T-helper 1 cell (primary cell): ENCODE data around the gene TXNL4B.
A peak's percentile ranks its signal among the peaks of the same experiment; 100 is the strongest.
"Not testable (repeated sequence)": the region's sequence is repeated elsewhere in the genome, so short reads cannot be mapped to it uniquely, and the experiment has no call there.

Experiments
- DNase-seq, 5 donors: peaks; one replicate each; pipeline ENCODE4 v3.0.0-alpha.2; 2012 to 2020

TXNL4B gene

GRCh38 chr16:72072514-72073342 lies 20.7 kb downstream of the TXNL4B start:
- no peak for DNase-seq

- no peak for DNase-seq
Measured at GRCh38 chr16:72068930-72069329, 24.5 kb downstream of the TXNL4B start.

GRCh38 chr16:72066747-72067146 lies 26.7 kb downstream of the TXNL4B start:
- peak in 1 of 5 donors; percentile 8 for DNase-seq

- DNase-seq = no peak
Measured at GRCh38 chr16:72064361-72064894, 29.0 kb downstream of the TXNL4B start.

DNA sequence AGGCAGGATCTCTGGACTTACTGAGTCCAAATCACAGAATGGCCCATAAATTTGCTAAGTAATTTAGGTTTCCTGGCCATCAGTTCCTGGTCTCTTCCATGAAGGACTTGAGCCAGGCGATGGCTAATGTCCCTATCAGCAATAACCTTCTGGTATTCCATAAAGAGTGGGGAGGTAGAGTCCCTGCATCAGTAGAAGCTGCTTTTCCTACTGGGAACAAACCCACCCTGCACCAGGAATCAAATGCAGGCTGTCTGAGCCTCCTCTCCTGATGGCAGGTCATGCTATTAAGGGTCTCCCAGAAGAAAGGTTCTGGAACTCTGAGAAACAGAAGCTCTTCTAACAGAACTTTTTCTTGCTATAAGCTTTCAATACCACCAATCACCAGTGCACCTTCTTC lies 31.9 kb downstream of the TXNL4B start:
- DNase-seq = no peak

DNA sequence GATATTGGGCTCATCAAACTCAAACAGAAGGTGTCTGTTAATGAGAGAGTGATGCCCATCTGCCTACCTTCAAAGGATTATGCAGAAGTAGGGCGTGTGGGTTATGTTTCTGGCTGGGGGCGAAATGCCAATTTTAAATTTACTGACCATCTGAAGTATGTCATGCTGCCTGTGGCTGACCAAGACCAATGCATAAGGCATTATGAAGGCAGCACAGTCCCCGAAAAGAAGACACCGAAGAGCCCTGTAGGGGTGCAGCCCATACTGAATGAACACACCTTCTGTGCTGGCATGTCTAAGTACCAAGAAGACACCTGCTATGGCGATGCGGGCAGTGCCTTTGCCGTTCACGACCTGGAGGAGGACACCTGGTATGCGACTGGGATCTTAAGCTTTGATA lies 33.0 kb downstream of the TXNL4B start:
- DNase-seq = no peak

- not testable (repeated sequence) for DNase-seq
Measured at GRCh38 chr16:72059060-72059459, 34.4 kb downstream of the TXNL4B start.

DNA sequence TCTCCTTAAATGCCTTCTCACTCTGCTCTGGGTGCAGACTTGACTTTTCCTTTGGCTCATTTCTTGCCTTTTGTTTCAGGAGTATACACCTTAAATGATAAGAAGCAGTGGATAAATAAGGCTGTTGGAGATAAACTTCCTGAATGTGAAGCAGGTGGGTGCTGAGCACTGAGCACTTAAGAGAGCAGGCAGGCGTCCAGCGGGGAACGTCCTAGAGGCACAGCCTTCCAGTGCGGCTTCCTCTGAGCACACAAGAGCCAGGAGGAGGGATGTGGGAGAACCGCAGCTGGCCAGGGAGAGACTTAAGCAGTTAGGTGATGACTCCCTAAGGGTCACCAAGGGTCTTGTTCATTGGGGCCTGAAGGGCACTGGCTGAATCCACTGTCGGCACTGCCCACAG lies 36.1 kb downstream of the TXNL4B start:
- not testable (repeated sequence) for DNase-seq

DNA sequence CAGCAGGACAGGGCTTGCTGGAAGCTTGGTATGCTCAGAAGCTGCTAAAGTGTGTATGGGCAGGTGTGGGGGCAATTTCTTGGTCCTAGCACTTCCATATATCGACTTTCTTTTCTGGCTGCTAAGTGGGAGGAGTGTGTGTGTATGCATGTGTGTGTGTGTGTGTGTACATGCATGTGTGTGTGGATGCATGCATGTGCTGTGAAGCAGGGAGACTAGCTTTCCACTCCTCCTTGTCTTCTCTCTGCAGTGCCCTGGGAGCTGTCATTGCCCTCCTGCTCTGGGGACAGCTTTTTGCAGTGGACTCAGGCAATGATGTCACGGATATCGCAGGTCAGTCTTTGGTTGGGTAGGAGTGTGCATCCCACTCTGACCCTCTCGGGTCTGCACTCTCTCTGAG lies 37.5 kb downstream of the TXNL4B start:
- no peak for DNase-seq

GRCh38 chr16:72054254-72054847 lies 39.1 kb downstream of the TXNL4B start, which contains the start of gene HP:
Gene HP, plus strand, starts transcription at chr16:72054505. Its CDS starts 148 bp downstream, at chr16:72054653.
- DNase-seq = not testable (repeated sequence)

DNA sequence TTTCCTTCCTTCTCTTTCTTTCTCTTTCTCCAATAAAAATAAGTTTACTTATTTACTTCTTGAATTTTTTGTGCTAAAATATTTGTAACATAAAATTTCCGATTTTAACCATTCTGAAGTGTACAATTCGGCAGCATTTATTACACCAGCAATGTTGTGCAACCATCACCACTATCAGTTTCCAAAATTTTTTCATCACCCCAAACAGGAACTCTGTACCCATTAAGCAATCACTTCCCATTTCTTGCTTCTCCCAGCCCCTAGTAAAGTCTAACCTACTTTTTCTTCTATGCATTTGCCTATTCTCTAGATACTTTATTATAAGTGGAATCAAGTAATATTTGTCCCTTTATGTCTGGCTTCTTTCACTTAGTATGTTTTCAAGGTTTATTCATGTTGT lies 41.6 kb downstream of the TXNL4B start:
- no peak for DNase-seq

DNA sequence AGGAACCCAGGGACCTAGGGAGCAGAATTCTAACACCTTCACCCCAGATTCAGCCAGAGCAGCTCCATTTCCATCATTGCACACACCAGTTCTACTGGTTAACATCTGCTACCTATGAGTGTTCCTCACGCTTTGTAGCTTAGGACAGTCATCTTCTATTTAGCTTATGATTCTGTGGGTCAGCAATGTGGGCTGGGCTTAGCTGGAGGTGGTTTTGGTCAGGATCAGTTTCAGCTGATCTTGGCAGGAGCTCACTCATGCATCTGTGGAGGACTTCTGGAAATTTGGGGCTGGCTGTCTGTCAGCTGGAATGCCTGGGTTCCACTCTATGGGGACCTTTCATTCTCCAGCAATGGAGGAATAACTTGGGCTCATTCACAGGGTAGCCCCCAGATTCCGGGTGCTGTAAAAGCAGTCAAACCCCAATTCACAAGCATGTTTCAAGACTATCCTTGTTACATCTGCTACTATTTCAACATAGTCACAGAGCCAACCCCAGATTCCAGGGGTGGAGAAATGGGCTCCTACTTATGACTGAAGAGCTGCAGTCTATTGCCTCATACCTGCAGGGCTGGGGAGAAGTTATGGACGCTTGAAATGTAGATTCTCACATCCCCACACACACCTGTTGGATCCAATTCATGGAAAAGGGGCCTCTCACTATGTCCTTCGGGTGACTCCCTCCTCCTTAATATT lies 42.5 kb downstream of the TXNL4B start:
- DNase-seq = no peak

GRCh38 chr16:72049110-72049509 lies 44.3 kb downstream of the TXNL4B start:
- DNase-seq = no peak

DNA sequence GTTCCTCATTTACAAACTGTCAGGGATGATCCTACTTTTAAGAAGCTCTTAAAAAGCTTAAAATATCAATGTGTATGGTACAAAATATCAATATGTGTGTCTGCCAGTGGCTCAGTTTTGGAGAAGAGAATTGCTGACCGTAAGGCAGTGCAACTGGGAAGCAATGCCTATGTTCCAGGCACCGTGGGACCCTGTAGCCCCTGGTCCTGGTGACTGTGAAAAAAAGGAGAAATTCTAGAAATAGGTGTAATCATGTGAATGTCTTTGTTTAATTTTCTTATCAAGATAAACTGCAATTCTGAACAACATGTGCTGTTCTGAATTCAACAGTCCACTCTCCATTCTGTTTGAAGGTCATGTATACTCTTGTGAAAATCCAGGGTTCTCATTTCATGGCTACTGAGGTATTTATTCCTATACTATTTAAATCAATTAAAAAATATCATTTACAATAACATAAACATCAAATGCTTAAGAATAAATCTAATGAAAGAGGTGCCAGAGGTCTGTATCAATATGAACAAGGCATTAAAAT lies 48.5 kb downstream of the TXNL4B start:
- DNase-seq = no peak

- DNase-seq = no peak
Measured at GRCh38 chr16:72044296-72044695, 49.1 kb downstream of the TXNL4B start.

- DNase-seq = no peak
Measured at GRCh38 chr16:72043539-72043938, 49.9 kb downstream of the TXNL4B start.

DNA sequence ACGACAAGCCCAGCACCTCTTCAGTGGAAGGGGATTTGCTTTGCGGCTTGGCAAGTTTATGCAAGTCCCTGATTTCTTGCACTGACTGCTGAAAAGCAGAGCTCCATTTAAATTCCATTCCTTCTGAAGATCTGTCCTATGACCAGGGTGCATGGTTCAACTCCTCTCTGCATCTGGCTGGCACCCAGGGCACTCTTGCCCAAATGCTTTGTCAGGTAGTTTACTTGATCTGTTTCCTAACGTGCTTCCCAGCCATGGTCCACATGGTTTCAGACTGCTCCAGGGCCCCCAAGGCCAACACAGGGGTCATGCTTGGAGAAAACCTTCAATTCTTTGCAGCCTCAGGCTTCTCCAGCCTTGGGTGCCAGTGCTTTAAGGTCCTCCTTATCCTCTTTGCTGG lies 50.4 kb downstream of the TXNL4B start:
- DNase-seq = no peak

DNA sequence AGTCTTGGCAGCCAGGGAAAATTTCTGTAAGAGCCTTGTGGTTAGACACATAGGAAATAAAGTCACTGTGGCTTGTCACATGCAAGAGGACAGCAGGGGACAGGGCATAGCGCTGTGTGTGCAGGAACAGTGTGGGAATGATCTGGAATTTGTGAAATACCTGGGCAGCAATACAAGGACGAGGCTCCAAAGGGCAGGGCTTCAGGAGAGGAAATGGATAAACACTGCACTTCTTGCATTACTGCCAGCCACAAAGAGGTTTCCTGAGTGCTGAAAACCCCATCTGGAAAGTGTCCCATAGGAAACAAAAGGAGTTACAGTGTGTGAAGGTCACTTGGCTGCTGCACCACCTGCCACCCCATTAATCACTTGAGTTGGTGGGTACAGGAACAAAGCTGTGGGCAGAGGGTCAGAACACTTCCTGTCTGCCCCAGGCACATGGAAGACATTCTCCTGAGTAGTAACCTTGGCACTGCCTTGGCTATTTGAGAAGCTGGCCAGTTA lies 51.2 kb downstream of the TXNL4B start:
- no peak for DNase-seq

DNA sequence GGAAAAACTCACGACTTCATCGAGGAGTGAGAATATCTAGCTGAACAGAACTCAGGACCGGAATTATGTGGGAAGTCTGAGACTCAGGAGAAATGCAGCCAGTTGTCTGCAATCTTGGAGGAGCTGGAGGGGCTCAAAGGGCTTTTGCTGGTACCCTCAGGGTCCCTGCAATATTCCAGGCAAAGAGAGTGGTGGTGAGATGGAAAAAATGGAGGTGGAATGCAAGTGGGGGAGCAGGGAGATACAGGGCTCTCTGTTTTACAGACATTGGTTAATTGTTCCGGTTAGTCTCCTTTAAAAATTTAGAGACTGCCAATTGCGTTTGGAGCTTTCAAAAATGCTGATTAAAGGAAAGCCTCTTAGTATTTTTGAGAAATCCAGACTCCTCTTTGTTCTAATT lies 57.3 kb downstream of the TXNL4B start:
- DNase-seq = no peak
